GM18861 (cell line): ENCODE measurements around the gene CSGALNACT2.
A peak's percentile ranks its signal among the peaks of the same experiment; 100 is the strongest.
"Not testable (repeated sequence)": the region's sequence is repeated elsewhere in the genome, so short reads cannot be mapped to it uniquely, and the experiment has no call there.

Source experiments
- ATAC-seq: cut with Tn5 transposase; IDR thresholded peaks from one replicate; pipeline ENCODE4 v1.9.1; 2021; ENCODE audit not compliant: unreplicated experiment

The CSGALNACT2 gene

DNA sequence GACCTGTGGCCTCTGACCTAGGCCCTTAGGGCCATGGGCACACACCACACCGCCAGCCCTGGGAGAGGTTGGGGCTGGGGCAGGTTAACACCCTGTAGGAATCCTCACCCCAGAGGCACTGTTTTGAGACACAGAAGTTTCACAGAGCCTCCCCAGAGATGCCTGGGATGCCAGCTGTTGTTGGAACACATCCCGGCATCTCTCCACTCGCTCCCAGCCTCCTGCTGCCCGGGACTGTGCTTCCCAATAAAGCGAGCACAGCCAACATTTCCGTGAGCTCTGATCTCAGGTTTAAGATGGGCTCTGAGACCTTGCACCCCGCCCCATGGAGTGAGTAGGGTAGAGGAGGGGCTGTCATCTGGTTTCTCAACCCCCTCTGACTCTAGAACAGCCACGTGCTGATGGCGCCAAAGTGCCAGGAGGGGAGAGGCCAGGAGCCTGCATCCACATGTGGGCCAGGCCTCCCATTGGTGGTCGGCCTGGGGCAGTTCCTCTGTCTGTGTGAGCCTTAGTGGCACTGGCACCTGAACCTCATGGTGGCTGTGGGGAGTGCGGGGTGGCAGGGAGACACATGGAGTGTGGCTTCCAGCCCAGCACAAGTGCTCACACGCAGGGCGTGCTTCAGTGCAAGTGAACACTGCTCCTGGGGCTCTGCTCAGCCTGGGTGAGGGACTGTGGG is 73.9 kb downstream of the CSGALNACT2 start:
- no peak for ATAC-seq

DNA sequence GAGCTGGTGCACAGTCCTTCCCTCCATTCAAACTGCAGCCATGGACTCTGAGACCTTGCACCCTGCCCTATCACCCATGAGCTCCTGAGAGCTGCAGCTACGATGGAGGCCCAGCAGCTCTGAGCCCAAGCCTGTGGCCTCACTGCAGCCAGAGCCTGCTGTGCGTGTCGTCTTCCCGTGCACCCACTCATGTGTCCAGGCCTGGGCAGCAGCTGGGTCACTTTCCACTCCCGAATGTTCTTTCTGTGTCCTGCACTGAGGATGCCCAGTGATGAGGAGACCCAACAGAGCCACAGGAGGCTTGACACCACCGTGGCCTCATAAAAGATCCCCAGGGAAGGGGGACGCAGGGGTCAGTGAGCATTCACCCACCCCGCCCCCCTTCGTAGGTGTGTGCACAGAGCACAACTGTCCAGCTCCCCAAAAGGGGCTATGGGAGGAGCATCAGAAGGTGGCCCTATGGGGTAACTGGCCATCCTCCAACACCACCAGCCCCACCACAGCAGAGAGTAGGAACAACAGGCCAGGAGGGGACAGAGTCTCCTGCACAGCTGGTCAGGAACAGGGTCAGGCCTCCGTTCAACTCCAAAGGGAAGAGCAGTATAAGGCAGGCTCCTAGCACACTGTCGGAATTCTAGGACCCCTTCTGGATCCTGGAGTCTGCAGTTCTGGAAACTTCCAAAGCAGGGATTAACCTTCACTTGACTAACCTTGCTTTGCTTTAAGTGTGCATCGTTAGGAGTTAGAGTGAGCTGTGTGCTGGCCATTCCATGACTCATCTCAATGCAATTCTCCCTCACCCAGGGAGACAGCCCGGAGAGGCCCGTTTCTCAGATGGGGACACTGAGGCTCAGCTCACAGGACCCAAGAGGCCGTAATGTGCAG is 76.1 kb downstream of the CSGALNACT2 start:
- no peak for ATAC-seq

DNA sequence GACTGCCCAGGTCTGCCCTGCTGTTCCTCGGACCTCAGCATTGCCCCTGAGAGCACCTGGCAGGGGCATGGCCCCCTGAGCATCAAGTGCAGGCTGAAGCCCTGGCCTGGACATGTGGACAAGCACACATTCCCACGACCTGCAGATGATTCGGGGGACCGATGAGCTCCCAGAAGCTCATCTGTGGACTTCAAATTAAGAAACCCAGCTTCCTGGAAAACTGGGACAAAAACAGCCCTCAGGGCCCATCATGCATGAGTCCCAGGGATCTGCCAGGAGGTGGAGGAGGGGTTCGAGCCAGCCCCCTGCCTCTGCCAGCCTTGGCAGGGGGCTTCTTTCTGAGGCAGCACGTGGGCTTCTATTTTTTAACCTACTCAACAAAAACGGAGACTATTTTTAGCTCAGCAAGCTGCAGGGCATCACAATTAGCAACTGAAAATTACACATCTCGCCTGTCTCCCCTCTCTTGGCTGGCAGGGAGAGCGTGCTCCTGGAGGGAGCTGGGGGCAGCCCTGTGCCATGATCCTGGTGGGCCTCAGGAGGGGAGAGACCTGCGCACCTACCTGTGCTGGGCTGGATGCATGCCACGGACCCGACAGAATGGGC is 76.8 kb downstream of the CSGALNACT2 start:
- ATAC-seq = no peak

DNA sequence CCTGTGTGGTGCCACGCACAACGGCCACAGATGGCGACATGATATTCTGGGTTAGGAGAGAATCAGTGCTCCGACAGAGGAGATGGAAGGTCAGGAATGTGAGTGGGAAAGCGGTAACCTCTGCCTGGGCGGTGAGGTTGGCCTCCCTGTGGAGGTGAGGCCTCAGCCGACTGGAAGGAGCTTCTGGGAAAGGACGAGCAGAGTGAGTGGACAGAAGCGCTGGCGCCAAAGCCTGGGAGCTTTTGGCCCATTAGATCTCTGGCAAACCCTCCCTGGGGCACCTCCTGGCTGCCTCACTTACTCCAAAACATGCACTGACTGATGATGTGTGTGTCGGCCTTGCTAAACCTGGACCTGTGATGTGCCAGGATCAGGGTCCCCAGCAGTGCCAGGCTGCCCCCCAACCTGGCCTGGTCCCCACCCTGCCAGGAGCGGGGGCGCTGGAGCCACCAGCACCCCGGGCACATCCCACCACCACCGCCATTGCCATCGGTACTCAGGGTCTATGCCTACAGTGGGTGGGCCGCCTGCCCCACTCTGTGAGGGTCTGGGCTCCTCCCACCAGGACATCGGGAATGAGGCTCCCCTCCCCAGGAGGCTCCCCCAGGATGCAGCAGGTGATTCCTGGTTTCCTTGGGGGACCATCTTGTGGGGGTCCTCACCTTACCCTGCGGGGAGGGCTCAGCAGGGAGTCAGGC is 77.7 kb downstream of the CSGALNACT2 start:
- no peak for ATAC-seq

DNA sequence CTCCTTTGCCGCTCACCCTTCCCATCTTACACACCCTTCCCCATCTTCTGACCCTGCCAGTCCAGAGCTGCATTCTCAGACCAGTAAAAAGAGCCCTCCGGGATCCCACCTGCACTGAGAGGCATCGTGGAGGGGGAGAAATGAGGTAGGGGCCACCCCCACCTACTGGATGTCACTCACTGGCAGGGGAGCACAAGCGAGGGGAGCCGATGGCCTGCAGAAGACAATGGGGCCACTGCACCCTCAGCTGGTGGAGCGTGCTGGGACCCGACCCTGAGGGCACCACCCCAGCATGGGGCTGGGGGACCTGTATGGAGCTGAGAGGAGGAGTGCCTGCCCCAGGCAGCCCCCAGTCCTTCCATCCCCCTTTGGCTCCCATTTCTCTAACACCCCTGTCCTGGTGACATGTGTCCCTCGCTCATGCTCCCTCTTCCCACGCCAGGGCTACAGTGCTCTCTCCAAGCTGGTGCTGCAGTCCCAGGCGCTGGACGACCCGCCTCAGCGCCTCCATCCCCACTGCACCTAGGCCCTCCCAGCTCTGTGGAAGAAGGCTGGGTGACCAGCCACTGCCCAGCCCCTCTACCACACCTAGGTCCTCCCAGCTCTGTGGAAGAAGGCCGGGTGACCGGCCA is 78.8 kb downstream of the CSGALNACT2 start:
- ATAC-seq = no peak

DNA sequence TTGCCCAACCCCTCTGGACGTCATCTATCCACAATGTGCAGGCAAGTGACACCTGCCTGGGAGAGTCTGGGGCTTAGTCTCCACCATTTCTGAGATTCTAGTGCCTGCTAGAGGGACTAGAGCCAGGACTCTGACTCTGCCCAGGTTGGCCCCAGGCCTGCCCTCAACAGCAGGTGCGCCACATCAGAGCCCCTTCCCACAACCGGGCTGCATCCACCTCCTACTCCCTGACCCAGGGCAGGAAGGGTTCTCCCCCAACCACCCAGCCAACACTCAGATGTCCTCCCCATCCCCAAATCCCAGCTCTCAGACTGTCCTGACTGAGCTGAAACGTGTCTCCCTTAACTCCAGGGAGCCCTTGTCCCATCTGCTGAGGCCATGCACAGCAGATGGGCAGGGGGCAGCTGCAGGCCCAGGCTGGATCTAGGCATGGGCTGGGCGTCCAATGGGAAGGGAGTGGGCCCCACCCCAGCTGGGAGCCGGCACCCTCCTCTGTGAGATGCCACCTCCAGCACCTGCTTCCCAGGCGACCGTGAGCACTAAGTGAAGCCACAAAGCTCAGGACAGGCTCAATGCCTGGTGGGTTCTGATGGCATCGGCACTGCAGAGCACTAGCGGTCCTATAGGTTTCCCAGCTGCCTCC is 79.4 kb downstream of the CSGALNACT2 start:
- no peak for ATAC-seq

DNA sequence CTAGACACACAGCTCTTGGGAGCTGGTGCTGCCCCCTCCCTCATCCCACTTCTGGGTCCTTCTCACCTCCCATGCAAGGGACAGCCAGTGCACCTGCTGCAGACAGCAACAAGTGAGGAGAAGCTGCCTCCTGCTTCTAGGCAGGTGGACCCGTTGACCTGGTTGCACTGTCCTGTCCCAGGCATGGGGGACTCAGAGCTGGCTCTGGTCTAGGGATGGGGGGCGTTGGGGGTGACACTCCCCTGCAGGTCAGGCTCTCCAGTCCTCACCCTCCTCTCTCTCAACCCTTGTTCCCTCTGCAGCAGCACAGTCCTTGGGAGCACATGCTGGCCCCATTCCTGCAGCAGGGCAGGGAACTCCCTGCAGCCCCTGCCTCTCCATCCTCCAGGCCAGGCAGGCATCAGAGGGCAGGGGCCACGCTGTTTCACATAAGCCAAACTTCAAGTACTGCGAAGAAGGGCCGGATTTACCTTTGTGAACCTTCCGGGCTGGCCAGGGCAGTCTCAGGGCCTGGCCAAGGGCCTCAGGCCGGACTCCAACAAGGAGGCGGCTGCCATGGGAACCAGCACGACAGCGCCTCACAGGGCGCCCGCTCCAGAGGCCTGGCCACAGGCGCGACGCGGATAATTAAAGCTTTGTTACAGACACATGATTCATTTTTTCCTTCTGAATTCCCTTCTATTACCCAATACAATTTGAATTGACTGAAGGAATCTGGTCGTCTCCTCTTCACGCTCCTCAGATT is 80.1 kb downstream of the CSGALNACT2 start:
- ATAC-seq = no peak

DNA sequence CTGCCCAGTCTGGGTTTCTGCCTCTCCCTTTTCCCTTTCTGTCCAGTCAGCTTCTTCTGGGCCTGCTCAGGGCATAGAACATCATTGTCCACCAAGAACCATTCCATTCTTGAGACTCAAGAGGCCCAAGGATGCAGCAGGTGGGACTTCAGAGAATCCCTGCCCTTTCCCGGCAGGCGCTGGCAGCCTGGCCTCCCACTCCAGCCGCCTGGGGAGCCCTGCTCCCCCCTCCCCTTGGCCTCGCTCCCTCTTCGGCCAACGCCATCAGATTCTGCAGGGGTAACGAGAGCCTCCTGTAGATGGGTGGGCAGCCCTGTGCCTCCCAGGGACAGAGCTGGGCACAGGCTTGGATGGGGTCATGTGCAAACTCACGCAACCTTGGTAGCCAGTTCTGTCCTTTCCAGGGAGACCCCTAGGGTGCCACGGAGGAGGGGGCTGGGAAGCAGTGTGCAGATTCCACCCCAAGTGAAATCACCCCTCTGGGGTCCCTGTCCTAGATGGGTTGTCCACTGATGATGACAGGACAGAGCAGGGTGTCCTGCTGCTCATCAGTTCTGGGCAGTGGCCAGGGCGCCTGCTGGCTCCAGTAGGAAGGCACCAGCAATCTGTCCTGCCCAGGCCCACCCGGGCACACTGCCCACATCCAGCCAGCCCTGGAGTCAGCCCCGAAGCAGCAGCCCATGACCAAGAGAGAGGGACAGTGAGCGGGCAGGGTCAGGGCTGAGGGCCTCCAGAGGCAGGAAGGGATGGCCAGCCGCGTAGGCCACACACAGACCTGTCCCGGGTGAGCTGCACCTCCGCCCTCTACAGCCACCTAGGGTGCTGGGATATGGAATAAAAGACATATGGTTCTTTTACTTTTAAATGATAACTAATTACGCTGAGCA is 80.9 kb downstream of the CSGALNACT2 start:
- ATAC-seq = no peak

DNA sequence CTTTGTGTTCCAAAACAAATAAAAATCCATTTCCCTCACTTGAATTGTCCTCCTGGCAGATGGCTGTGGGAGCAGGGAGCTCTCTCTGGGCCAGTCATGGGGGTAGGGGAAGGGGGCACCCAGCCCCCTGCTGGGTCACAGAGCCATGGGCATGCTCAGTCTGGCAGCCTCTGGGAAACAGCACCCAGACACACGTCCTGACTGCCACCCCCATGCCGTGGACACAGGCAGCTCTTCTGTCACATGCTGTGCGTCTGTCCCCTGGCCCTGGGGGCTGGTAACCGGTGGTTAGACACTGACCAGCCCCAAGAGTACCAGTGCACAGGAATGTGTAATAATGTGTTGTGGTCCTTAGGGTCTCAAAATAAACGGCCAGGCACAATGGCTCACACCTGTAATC is 81.6 kb downstream of the CSGALNACT2 start:
- ATAC-seq = no peak

DNA sequence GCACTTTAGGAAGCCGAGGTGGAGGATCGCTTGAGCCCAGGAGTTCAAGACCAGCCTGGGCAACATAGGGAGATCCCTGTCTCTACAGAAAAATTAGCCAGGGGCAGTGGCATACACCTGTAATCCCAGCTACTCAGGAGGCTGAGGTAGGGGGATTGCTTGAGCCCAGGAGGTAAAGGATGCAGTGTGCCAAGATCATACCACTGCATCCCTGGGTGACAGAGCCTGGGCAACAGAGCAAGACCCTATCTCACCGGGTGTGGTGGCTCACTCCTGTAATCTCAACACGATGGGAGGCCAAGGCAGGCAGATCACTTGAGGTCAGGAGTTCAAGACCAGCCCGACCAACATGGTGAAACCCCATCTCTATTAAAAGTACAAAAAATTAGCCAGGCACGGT is 82.0 kb downstream of the CSGALNACT2 start:
- not testable (repeated sequence) for ATAC-seq

DNA sequence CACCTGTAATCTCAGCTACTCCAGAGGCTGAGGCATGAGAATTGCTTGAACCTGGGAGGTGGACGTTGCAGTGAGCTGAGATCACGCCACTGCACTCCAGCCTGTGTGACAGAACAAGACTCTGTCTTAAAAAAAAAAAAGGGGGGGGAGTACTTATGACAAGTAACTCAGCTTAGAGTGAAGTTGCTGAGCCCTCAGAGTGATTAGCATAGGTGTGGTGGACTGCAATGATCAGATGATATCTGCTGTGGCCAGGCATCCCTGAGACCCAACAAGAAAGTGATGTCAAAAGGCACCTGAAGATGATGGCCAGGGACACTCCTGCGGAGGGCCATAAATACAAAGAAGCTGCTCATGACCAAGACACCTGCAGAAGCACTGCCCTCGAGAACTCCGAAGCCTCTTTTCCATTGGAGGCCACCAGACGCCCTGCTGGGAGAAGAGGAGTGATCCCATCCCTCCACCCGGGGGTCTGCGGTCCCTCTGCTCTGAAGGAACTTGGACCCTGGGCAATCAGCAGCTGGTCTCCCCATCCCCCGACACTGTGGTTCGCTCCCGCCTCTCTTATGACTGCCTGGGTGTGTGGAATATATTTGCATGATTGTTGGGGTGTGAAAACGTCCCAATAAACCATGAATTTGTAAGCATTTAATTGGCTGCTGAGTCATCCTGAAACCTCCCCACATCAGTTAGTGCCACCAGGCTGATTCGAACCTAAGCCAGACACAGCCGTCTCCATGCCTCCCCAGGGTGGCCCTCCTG is 82.6 kb downstream of the CSGALNACT2 start:
- peak; percentile 27 for ATAC-seq

DNA sequence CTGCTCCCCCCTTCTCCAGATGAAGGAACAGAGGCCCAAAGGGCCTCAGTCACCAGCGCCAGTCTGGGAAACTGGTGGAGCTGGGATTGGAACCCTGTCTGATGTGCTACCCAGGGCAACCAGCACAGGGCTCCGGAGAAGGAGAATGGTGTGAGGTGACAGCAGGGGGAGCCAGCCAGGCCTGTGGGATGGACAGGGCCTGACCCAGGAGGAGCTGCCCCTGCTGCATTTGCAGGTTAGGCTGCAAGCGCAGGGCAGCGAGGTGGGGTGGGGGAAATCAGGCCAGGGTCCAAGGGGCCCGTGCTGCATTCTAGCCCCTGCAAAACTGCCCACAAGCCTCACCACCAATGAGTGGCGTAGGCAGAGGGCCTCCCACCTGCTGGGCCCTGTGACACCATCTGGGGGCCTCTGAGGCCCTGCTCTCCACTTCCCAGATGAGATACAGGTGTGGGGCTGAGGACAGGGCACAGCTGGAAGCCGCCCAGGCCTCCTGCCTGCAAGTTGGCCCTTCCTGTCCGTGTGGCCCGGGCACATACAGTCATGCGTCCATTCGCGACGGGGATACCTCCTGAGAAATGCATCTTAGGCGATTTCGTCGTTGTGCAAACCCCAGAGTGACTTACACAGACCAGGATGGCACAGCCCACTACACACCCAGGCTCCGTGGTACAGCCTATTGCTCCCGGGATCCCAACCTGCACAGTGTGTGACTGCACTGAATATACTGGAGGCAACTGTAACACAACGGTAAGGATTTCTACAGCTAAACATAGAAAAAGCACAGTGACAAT is 83.4 kb downstream of the CSGALNACT2 start:
- peak; percentile 13 for ATAC-seq

DNA sequence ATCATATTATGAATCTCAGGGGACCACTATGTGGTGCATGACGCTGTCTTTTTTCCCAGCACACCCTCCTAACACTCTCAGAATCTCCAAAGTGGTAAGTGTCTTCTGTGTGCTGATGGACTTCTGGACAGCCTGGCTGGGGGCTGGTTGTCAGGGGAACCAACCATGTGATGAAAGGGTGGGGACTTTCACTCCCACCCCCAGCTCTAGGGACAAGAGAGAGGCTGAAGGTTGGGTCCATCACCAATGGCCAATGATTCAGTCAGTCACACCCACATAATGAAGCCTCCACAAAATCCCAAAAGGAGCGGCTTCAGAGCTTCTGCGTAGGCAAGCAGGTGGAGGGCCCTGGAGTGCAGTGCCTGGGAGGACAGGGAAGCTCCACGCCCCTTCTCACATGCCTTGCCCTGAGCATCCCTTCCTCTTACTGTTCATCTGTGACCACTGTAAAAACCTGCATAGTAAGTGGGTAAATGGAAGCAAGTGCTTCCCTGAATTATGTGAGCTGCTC is 84.0 kb downstream of the CSGALNACT2 start:
- ATAC-seq = no peak

DNA sequence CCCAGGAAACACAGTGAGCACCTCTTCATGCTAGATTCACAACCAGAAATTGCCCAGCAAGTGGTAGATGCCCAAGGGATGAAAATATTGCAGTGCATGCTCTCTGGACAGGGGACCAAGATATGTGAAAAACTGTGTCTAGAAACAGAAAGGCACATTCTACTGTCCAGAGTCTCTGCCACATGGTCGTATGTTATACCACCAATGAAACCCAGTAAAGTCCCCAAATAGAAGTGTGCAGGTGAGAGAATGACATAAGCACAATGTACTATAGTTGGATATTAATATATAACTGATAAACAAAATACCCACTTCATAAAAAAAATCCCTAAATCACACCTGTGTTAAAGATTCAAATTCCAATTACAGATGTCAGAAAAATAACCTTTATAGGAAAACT is 84.8 kb downstream of the CSGALNACT2 start:
- ATAC-seq = peak; percentile 51

DNA sequence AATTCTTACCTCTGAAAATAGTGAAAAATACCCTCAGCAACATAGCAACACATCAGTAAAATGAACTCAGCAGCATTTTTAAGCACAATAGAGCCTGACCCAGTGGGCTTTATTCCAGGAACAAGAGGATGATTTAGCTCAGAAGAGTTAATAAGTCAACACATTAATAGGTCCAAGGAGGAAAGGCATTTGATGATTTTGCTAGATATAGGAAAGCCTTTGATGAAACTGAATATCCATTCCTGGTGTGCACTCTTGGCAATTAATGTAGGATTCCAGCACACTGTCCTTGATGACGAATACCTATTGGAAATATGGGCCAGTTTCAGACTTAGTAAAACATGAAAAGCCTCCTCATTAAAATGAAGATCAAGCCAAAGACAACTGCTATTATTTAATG is 86.1 kb downstream of the CSGALNACT2 start:
- no peak for ATAC-seq

DNA sequence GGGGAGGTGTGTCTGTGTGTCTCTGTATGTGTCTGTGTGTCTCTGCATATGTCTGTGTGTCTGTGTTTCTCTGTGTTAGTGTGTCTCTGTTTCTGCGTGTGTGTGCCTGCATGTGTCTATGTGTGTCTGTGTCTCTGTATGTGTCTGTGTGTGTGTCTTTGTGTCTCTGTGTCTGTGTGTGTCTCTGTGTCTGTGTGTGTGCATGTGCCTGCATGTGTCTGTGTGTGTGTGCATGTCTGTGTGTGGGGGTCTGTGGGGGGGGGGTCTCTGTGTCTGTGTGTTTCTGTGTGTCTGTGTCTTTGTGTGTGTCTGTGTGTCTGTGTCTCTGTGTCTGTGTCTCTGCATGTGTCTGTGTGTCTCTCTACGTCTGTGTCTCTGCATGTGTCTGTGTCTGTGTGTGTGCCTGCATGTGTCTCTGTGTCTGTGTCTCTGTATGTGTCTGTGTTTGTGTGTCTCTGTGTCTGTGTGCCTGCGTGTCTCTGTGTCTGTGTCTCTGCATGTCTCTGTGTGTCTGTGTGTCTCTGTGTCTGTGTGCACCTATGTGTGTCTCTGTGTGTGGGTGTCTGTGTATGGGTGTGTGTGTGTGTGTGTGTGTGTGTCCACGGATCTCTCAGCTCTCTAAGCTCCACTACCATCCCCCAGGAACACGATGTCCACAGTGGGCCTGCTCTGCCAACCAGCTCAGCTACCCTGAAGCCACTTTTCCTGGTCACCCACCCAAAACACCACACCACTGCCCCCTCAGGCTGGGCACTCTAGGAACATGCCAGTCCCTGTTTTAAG is 87.0 kb downstream of the CSGALNACT2 start:
- ATAC-seq = no peak
